ENCODE results near the gene GATA5. TPM values are rescaled to one million over a fixed set of nuclear protein-coding genes. Genes with fewer than 3 reads are reported as not detected.

The GATA5 gene
- total RNA-seq, 1 experiment from 2014 or later: 0.18 TPM

DNA sequence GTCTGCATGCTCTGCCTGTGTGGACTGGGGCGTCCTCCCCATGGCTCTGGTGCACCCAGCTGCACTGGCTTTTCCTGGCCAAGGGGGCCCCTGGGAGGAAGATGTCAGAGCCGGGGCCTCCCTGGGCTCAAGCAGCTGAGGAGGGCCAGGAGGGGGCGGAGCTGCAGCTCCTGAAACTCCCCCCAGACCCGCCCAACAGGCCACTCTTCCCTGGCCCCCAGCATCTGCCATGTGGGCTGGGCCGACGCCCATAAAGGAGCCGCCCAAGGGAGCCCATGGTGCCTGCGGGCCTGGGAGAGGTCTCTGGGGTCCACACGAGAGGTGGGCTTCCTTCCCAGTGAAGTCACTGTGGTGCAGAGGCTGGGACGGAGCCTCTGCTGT lies 52.5 kb downstream of the GATA5 start:
- Histone ChIP-seq H2AFZ (ENCODE audit: low read length) (no peak overlapping the region), H3F3A (ENCODE audit: low read length, unreplicated experiment) (no peaks in the 10 kb centered on the region), H3K9me2 (replicated peaks; ENCODE audit: low read length) (no peaks in the 10 kb centered on the region), H3K4me3 (ENCODE audit: low read length) (no peak overlapping the region), H3K79me2 (ENCODE audit: low read length) (0 out of 2 replicates have a peak, but pooled peaks cover 5% of the 10 kb centered on the region), H3K27me3 (ENCODE audit: low read length) (no peaks in the 10 kb centered on the region), H3K36me3 (ENCODE audit: low read depth, low read length) (no peaks in the 10 kb centered on the region), H3K9ac (ENCODE audit: low read length) (no peak overlapping the region), H3K4me1 (ENCODE audit: insufficient read depth, low read length) (peaks cover 25% of the 10 kb centered on the region), H3K4me2 (ENCODE audit: low read length) (no peak overlapping the region), H3K27ac (ENCODE audit: low read length) (no peak overlapping the region), H3K9me3 (ENCODE audit: low read length) (no peaks in the 10 kb centered on the region), H4K20me1 (ENCODE audit: low read length) (no peaks in the 10 kb centered on the region)
- intact Hi-C loops (cut with micrococcal nuclease): no loop called here
- DNase-seq: no peak
- no TSS peak for BruUV-seq (replicated peaks)
- ChIA-PET POLR2A (ENCODE audit: unreplicated experiment) (no interaction called here), CTCF (no interaction called here)
- no peak for ATAC-seq
- no peak for TF ChIP-seq EZH2phosphoT487 (IDR thresholded peaks at IDR 0.05; ENCODE audit: borderline replicate concordance, low read length)
- TF ChIP-seq EZH2 (IDR thresholded peaks at IDR 0.05; ENCODE audit: low read length, unreplicated experiment): no peak
- TF ChIP-seq, protein P1, sequence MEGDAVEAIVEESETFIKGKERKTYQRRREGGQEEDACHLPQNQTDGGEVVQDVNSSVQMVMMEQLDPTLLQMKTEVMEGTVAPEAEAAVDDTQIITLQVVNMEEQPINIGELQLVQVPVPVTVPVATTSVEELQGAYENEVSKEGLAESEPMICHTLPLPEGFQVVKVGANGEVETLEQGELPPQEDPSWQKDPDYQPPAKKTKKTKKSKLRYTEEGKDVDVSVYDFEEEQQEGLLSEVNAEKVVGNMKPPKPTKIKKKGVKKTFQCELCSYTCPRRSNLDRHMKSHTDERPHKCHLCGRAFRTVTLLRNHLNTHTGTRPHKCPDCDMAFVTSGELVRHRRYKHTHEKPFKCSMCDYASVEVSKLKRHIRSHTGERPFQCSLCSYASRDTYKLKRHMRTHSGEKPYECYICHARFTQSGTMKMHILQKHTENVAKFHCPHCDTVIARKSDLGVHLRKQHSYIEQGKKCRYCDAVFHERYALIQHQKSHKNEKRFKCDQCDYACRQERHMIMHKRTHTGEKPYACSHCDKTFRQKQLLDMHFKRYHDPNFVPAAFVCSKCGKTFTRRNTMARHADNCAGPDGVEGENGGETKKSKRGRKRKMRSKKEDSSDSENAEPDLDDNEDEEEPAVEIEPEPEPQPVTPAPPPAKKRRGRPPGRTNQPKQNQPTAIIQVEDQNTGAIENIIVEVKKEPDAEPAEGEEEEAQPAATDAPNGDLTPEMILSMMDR (conservative IDR thresholded peaks at IDR 0.05; ENCODE audit: low read depth, low read length): no peak

DNA sequence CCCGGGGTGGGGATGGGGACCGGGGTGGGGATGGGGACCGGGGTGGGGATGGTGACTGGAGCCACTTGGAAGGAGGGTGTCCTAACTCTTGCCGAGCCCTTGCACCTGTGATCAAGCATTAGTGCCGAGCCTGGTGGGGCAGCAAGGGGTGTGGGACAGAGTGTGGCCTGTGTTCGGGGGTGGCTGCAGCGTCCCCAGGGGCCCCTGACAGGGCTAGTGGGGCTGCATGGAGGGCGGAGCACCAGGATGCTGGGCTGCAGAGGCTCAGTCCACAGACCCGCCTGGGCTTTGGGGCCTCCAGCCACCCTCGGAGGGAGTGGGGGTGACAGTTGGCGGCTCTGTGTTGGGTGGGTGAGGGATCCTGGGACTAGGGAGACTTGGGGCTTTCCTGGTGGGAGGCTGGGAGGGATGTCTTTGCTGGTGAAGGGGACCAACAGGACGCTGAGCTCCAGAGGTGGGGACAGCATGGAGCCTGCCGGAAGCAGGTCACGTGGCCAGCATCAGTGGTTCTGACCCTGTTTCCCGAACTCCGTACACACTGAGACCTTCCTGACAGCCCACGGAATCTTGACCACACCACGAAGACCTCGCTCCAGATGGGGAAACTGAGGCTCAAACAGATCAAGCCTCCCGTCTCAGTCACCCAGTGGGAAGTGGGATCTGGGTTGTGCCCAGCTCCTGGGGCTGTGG lies 53.0 kb downstream of the GATA5 start:
- TF ChIP-seq, protein P1 (conservative IDR thresholded peaks at IDR 0.05; ENCODE audit: low read depth, low read length): no peak
- TF ChIP-seq EZH2 (IDR thresholded peaks at IDR 0.05; ENCODE audit: low read length, unreplicated experiment) (no peak), EZH2phosphoT487 (IDR thresholded peaks at IDR 0.05; ENCODE audit: borderline replicate concordance, low read length) (no peak)
- ATAC-seq: no peak
- Histone ChIP-seq H3K36me3 (ENCODE audit: low read depth, low read length) (no peaks in the 10 kb centered on the region), H2AFZ (ENCODE audit: low read length) (no peak overlapping the region), H3K9me3 (ENCODE audit: low read length) (no peaks in the 10 kb centered on the region), H3K9ac (ENCODE audit: low read length) (no peak overlapping the region), H3K27me3 (ENCODE audit: low read length) (no peaks in the 10 kb centered on the region), H4K20me1 (ENCODE audit: low read length) (no peaks in the 10 kb centered on the region), H3K79me2 (ENCODE audit: low read length) (0 out of 2 replicates have a peak, but pooled peaks cover 5% of the 10 kb centered on the region), H3K4me2 (ENCODE audit: low read length) (no peak overlapping the region), H3K27ac (ENCODE audit: low read length) (no peak overlapping the region), H3K9me2 (replicated peaks; ENCODE audit: low read length) (no peaks in the 10 kb centered on the region), H3K4me1 (ENCODE audit: insufficient read depth, low read length) (peaks cover 20% of the 10 kb centered on the region), H3K4me3 (ENCODE audit: low read length) (no peak overlapping the region), H3F3A (ENCODE audit: low read length, unreplicated experiment) (no peaks in the 10 kb centered on the region)
- ChIA-PET POLR2A (ENCODE audit: unreplicated experiment) (no interaction called here), CTCF (no interaction called here)
- intact Hi-C loops (cut with micrococcal nuclease): no loop called here
- BruUV-seq (replicated peaks): no TSS peak
- no peak for DNase-seq

DNA sequence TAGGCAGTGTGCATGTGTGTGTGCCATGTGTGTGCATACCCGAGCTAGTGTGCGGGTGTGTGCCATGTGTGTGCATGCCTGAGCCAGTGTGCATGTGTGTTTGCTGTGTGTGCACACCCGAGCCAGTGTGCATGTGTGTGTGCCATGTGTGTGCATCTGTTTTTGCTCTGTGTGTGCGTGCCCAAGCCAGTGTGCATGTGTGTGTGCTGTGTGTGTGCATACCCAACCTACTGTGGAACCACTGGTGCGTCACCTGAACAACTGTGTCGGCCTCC lies 54.1 kb downstream of the GATA5 start:
- ATAC-seq: no peak

More for the DNA sequence above, 54.1 kb downstream of the GATA5 start:
- H3K4me3 ChIP-seq (ENCODE audit: low read length): no peak overlapping the region
- ChIA-PET CTCF (no interaction called here), POLR2A (ENCODE audit: unreplicated experiment) (no interaction called here)
- no peaks in the 10 kb centered on the region for H3F3A ChIP-seq (ENCODE audit: low read length, unreplicated experiment)
- H3K4me2 ChIP-seq (ENCODE audit: low read length): no peak overlapping the region
- no peaks in the 10 kb centered on the region for H4K20me1 ChIP-seq (ENCODE audit: low read length)
- H3K27ac ChIP-seq (ENCODE audit: low read length): no peak overlapping the region
- peaks cover 11% of the 10 kb centered on the region for H3K4me1 ChIP-seq (ENCODE audit: insufficient read depth, low read length)
- no peak for DNase-seq
- no peaks in the 10 kb centered on the region for H3K9me2 ChIP-seq (replicated peaks; ENCODE audit: low read length)
- H2AFZ ChIP-seq (ENCODE audit: low read length): no peak overlapping the region
- H3K27me3 ChIP-seq (ENCODE audit: low read length): no peaks in the 10 kb centered on the region
- no peak overlapping the region for H3K9ac ChIP-seq (ENCODE audit: low read length)
- no TSS peak for BruUV-seq (replicated peaks)
- 0 out of 2 replicates have a peak, but pooled peaks cover 5% of the 10 kb centered on the region for H3K79me2 ChIP-seq (ENCODE audit: low read length)
- H3K9me3 ChIP-seq (ENCODE audit: low read length): no peaks in the 10 kb centered on the region
- intact Hi-C loops (cut with micrococcal nuclease): no loop called here
- TF ChIP-seq EZH2 (IDR thresholded peaks at IDR 0.05; ENCODE audit: low read length, unreplicated experiment) (no peak), EZH2phosphoT487 (IDR thresholded peaks at IDR 0.05; ENCODE audit: borderline replicate concordance, low read length) (no peak)
- TF ChIP-seq, protein P1 (conservative IDR thresholded peaks at IDR 0.05; ENCODE audit: low read depth, low read length): no peak
- H3K36me3 ChIP-seq (ENCODE audit: low read depth, low read length): no peaks in the 10 kb centered on the region
